ENCODE data around the gene SYCP2L. TPM values are rescaled to one million over a fixed set of nuclear protein-coding genes. Genes with fewer than 3 reads are reported as not detected.

Gene SYCP2L
- total and polyA plus RNA-seq, 2 experiments from 2014 or later = 10.5 to 11.0 TPM

DNA sequence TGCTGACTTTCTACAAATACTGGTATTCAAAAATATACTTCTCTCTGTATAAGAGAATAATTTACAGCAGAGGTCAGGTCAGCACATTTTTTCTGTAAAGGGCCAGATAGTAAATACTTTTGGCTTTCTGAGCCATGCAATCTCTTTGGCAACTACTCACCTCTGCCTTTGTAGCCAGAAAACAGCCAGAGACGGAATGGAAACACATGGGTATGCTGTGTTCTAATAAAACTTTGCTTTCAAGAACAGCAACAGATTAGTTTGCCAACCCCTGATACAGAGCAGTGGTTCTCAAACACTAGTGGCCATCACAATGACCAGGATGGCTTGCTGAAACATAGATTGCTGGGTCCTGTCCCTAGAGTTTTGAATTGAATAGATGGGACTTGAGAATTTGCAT, 46.3 kb downstream of the SYCP2L start:
- H3K27me3 Mint-ChIP-seq (ENCODE audit: insufficient read depth, low read depth, poor library complexity) = no peaks in the 10 kb centered on the region
- peaks cover 15% of the 10 kb centered on the region; the same call in 1 of the 2 replicates for H3K36me3 ChIP-seq (ENCODE audit: insufficient read depth)
- no peak overlapping the region for H3K27ac Mint-ChIP-seq
- H3K4me3 ChIP-seq = no peak overlapping the region
- H3K79me2 ChIP-seq (replicated peaks; ENCODE audit: insufficient read depth) = no peaks in the 10 kb centered on the region
- H3K9me3 Mint-ChIP-seq = no peaks in the 10 kb centered on the region; the same call in 2 of the 3 replicates
- H3K4me3 Mint-ChIP-seq = no peak overlapping the region
- no peak for ATAC-seq
- H4K20me1 ChIP-seq (replicated peaks; ENCODE audit: insufficient read depth) = no peaks in the 10 kb centered on the region
- H3F3A ChIP-seq (replicated peaks; ENCODE audit: low read depth) = no peaks in the 10 kb centered on the region
- H3K9me2 ChIP-seq (ENCODE audit: insufficient read depth) = no peaks in the 10 kb centered on the region
- H2AFZ ChIP-seq = no peak overlapping the region
- H3K27me3 ChIP-seq (ENCODE audit: insufficient read depth) = no peaks in the 10 kb centered on the region
- TF ChIP-seq POLR2AphosphoS5 (IDR thresholded peaks at IDR 0.05; ENCODE audit: low read depth) = no peak
- no peak for TF ChIP-seq STAT1 (IDR thresholded peaks at IDR 0.05; ENCODE audit: unreplicated experiment)
- TF ChIP-seq, protein P1, sequence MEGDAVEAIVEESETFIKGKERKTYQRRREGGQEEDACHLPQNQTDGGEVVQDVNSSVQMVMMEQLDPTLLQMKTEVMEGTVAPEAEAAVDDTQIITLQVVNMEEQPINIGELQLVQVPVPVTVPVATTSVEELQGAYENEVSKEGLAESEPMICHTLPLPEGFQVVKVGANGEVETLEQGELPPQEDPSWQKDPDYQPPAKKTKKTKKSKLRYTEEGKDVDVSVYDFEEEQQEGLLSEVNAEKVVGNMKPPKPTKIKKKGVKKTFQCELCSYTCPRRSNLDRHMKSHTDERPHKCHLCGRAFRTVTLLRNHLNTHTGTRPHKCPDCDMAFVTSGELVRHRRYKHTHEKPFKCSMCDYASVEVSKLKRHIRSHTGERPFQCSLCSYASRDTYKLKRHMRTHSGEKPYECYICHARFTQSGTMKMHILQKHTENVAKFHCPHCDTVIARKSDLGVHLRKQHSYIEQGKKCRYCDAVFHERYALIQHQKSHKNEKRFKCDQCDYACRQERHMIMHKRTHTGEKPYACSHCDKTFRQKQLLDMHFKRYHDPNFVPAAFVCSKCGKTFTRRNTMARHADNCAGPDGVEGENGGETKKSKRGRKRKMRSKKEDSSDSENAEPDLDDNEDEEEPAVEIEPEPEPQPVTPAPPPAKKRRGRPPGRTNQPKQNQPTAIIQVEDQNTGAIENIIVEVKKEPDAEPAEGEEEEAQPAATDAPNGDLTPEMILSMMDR (conservative IDR thresholded peaks at IDR 0.05; ENCODE audit: low read depth in 2 of 2) = no peak
- TF ChIP-seq CREB1 (CRISPR knock-in tag; IDR thresholded peaks at IDR 0.05; ENCODE audit: low read depth) = no peak
- TF ChIP-seq ZNF114 (CRISPR knock-in tag; IDR thresholded peaks at IDR 0.05) = no peak
- TF ChIP-seq ZNF331 (CRISPR knock-in tag; IDR thresholded peaks at IDR 0.05; ENCODE audit: low read depth) = no peak
- H3K4me2 ChIP-seq = no peak overlapping the region
- no peaks in the 10 kb centered on the region for H3K4me1 Mint-ChIP-seq
- no peak overlapping the region for H3K27ac ChIP-seq (ENCODE audit: low read depth)
- DNase-seq (ENCODE audit: low spot score) = no peak
- no peaks in the 10 kb centered on the region for H3K4me1 ChIP-seq (ENCODE audit: insufficient read depth)
- H3K36me3 Mint-ChIP-seq (ENCODE audit: low read depth) = peaks cover 17% of the 10 kb centered on the region

DNA sequence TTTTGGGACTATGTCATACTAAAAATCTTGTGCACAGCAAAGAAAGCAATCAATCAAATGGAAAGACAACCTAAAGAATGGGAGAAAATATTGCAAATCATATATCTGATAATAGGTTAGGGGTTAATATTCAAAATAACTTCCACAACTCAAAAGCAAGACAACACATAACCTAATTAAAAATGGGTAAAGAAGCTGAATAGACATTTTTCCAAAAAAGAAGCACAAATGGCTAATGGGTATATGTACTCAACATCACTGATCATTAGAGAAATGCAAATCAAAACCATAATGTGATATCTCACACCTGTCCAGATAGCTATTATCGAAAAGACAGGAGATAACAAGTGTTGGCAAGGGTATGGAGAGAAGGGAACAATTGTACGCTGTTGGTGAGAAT, 53.0 kb downstream of the SYCP2L start:
- no peaks in the 10 kb centered on the region for H4K20me1 ChIP-seq (replicated peaks; ENCODE audit: insufficient read depth)
- Mint-ChIP-seq H3K27ac (no peak overlapping the region), H3K36me3 (ENCODE audit: low read depth) (no peaks in the 10 kb centered on the region), H3K27me3 (ENCODE audit: insufficient read depth, low read depth, poor library complexity) (no peaks in the 10 kb centered on the region), H3K4me1 (no peaks in the 10 kb centered on the region), H3K4me3 (no peak overlapping the region), H3K9me3 (no peaks in the 10 kb centered on the region; the same call in 2 of the 3 replicates)
- 0 out of 2 replicates have a peak, but pooled peaks cover 4% of the 10 kb centered on the region for H3K36me3 ChIP-seq (ENCODE audit: insufficient read depth)
- H3K27me3 ChIP-seq (ENCODE audit: insufficient read depth) = no peaks in the 10 kb centered on the region
- H3K9me2 ChIP-seq (ENCODE audit: insufficient read depth) = no peaks in the 10 kb centered on the region
- H3K27ac ChIP-seq (ENCODE audit: low read depth) = no peak overlapping the region
- H3K4me1 ChIP-seq (ENCODE audit: insufficient read depth) = no peaks in the 10 kb centered on the region
- H3K4me2 ChIP-seq = no peak overlapping the region
- no peak overlapping the region for H3K4me3 ChIP-seq
- no peaks in the 10 kb centered on the region for H3F3A ChIP-seq (replicated peaks; ENCODE audit: low read depth)
- H2AFZ ChIP-seq = no peak overlapping the region
- DNase-seq (ENCODE audit: low spot score) (no peak), ATAC-seq (no peak)
- H3K79me2 ChIP-seq (replicated peaks; ENCODE audit: insufficient read depth) = no peaks in the 10 kb centered on the region
- TF ChIP-seq STAT1 (IDR thresholded peaks at IDR 0.05; ENCODE audit: unreplicated experiment) (no peak), CREB1 (CRISPR knock-in tag; IDR thresholded peaks at IDR 0.05; ENCODE audit: low read depth) (no peak), NANOG (IDR thresholded peaks at IDR 0.05; ENCODE audit: borderline replicate concordance) (no peak), ZNF114 (CRISPR knock-in tag; IDR thresholded peaks at IDR 0.05) (no peak), JUNB (IDR thresholded peaks at IDR 0.05; ENCODE audit: unreplicated experiment) (no peak), POLR2AphosphoS5 (IDR thresholded peaks at IDR 0.05; ENCODE audit: low read depth) (no peak)
- TF ChIP-seq, protein P2, sequence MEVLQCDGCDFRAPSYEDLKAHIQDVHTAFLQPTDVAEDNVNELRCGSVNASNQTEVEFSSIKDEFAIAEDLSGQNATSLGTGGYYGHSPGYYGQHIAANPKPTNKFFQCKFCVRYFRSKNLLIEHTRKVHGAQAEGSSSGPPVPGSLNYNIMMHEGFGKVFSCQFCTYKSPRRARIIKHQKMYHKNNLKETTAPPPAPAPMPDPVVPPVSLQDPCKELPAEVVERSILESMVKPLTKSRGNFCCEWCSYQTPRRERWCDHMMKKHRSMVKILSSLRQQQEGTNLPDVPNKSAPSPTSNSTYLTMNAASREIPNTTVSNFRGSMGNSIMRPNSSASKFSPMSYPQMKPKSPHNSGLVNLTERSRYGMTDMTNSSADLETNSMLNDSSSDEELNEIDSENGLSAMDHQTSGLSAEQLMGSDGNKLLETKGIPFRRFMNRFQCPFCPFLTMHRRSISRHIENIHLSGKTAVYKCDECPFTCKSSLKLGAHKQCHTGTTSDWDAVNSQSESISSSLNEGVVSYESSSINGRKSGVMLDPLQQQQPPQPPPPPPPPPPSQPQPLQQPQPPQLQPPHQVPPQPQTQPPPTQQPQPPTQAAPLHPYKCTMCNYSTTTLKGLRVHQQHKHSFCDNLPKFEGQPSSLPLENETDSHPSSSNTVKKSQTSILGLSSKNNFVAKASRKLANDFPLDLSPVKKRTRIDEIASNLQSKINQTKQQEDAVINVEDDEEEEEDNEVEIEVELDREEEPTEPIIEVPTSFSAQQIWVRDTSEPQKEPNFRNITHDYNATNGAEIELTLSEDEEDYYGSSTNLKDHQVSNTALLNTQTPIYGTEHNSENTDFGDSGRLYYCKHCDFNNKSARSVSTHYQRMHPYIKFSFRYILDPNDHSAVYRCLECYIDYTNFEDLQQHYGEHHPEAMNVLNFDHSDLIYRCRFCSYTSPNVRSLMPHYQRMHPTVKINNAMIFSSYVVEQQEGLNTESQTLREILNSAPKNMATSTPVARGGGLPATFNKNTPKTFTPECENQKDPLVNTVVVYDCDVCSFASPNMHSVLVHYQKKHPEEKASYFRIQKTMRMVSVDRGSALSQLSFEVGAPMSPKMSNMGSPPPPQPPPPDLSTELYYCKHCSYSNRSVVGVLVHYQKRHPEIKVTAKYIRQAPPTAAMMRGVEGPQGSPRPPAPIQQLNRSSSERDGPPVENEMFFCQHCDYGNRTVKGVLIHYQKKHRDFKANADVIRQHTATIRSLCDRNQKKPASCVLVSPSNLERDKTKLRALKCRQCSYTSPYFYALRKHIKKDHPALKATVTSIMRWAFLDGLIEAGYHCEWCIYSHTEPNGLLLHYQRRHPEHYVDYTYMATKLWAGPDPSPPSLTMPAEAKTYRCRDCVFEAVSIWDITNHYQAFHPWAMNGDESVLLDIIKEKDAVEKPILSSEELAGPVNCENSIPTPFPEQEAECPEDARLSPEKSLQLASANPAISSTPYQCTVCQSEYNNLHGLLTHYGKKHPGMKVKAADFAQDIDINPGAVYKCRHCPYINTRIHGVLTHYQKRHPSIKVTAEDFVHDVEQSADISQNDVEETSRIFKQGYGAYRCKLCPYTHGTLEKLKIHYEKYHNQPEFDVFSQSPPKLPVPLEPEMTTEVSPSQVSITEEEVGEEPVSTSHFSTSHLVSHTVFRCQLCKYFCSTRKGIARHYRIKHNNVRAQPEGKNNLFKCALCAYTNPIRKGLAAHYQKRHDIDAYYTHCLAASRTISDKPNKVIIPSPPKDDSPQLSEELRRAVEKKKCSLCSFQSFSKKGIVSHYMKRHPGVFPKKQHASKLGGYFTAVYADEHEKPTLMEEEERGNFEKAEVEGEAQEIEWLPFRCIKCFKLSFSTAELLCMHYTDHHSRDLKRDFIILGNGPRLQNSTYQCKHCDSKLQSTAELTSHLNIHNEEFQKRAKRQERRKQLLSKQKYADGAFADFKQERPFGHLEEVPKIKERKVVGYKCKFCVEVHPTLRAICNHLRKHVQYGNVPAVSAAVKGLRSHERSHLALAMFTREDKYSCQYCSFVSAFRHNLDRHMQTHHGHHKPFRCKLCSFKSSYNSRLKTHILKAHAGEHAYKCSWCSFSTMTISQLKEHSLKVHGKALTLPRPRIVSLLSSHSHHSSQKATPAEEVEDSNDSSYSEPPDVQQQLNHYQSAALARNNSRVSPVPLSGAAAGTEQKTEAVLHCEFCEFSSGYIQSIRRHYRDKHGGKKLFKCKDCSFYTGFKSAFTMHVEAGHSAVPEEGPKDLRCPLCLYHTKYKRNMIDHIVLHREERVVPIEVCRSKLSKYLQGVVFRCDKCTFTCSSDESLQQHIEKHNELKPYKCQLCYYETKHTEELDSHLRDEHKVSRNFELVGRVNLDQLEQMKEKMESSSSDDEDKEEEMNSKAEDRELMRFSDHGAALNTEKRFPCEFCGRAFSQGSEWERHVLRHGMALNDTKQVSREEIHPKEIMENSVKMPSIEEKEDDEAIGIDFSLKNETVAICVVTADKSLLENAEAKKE (CRISPR knock-in tag; IDR thresholded peaks at IDR 0.05) = no peak
- TF ChIP-seq, protein P1 (conservative IDR thresholded peaks at IDR 0.05; ENCODE audit: low read depth in 2 of 2) = no peak
- TF ChIP-seq, protein P3, sequence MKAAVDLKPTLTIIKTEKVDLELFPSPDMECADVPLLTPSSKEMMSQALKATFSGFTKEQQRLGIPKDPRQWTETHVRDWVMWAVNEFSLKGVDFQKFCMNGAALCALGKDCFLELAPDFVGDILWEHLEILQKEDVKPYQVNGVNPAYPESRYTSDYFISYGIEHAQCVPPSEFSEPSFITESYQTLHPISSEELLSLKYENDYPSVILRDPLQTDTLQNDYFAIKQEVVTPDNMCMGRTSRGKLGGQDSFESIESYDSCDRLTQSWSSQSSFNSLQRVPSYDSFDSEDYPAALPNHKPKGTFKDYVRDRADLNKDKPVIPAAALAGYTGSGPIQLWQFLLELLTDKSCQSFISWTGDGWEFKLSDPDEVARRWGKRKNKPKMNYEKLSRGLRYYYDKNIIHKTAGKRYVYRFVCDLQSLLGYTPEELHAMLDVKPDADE (IDR thresholded peaks at IDR 0.05) = no peak
